OCI-LY3 (cell line): ENCODE data around the gene SEC14L1.
"Not testable (repeated sequence)": the region's sequence is repeated elsewhere in the genome, so short reads cannot be mapped to it uniquely, and the experiment has no call there.

Experiments
- H2AFZ ChIP-seq: fragments of 200-600, 300-600 bp; shearing (Covaris generic); 2 replicates; pipeline ENCODE4 v1.6.0; 2014; ENCODE audit warnings: antibody characterized with exemption, low read depth, low read length
- H3K27ac ChIP-seq: fragments of 200-600, 300-600 bp; sonication (generic); 2 replicates; pipeline ENCODE4 v1.5.1; 2014; ENCODE audit warnings: mild to moderate bottlenecking, low read length, moderate library complexity, mixed read lengths
- H3K27me3 ChIP-seq: fragments of 200-600, 300-600 bp; sonication (generic); 2 replicates; pipeline ENCODE4 v1.6.1; 2014; ENCODE audit warnings: low read depth, low read length, mixed read lengths
- H3K36me3 ChIP-seq: fragments of 200-600, 300-600 bp; sonication (generic); replicated peaks from 2 replicates; pipeline ENCODE3; 2014; ENCODE audit warnings: low read depth, low read length, mixed read lengths
- H3K4me1 ChIP-seq: fragments of 300-600, 200-600 bp; sonication (generic); 2 replicates; pipeline ENCODE4 v1.6.1; 2014; ENCODE audit warnings: low read length, mixed read lengths
- H3K4me2 ChIP-seq: fragments of 200-600, 300-600 bp; sonication (generic); 2 replicates; pipeline ENCODE4 v1.6.1; 2014; ENCODE audit warnings: low read length, mixed read lengths
- H3K4me3 ChIP-seq: fragments of 300-600, 200-600 bp; sonication (generic); 2 replicates; pipeline ENCODE4 v1.5.1; 2014; ENCODE audit warnings: antibody characterized with exemption, mild to moderate bottlenecking, low read length, moderate library complexity
- H3K79me2 ChIP-seq: fragments of 300-600, 200-600 bp; shearing (Covaris generic); 2 replicates; pipeline ENCODE4 v1.6.1; 2014; ENCODE audit warnings: mild to moderate bottlenecking, low read length, mixed read lengths
- H3K9ac ChIP-seq: fragments of 300-600, 200-600 bp; shearing (Covaris generic); 2 replicates; pipeline ENCODE4 v1.6.0; 2014; ENCODE audit warnings: mild to moderate bottlenecking, low read length, moderate library complexity
- H3K9me3 ChIP-seq: fragments of 200-600, 300-600 bp; shearing (Covaris generic); 2 replicates; pipeline ENCODE4 v1.6.1; 2014; ENCODE audit warnings: low read length, mixed read lengths; ENCODE audit not compliant: insufficient read depth
- H4K20me1 ChIP-seq: fragments of 200-600, 300-600 bp; sonication (generic); 2 replicates; pipeline ENCODE4 v1.6.1; 2016; ENCODE audit warnings: low read length, mixed read lengths; ENCODE audit not compliant: insufficient read depth
- EZH2phosphoT487 ChIP-seq: fragments of 200-600 bp; shearing (Covaris generic); IDR thresholded peaks from 2 replicates; pipeline ENCODE4 v1.6.1; 2018; ENCODE audit warnings: antibody characterized with exemption, mixed run types, low read depth
- TF ChIP-seq, protein P1 (sequence below): fragments of 200-600, 300-600 bp; sonication (generic); IDR thresholded peaks from 2 replicates; pipeline ENCODE4 v1.5.1; 2014; ENCODE audit warnings: antibody characterized with exemption, low read length, low read depth

Gene SEC14L1

DNA sequence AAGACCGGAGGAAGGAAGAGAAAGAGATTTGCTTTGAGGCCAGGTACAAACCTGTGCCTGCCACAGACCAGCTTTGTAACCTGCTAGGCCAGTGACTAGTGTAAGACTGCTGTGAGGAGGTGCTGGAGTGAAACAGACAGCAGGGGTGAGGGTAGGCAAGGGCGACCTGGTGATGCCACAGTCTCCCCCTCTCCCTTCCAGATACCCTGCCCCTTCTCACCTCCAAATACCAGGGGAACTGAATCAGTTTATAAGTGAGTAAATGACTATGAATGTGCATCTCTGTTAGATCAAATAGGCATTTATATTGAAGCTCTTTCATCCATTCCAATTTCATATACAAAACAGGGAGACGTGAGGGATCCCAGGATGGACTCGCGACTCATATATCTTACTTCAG, 9.4 kb downstream of the SEC14L1 start:
- Histone ChIP-seq H3K4me3 (no peak overlapping the region), H3K79me2 (peaks cover 59% of the 10 kb centered on the region), H3K27me3 (no peaks in the 10 kb centered on the region), H3K9me3 (no peaks in the 10 kb centered on the region), H3K36me3 (peaks cover 54% of the 10 kb centered on the region), H2AFZ (no peak overlapping the region), H4K20me1 (peaks cover 56% of the 10 kb centered on the region), H3K27ac (no peak overlapping the region), H3K4me2 (no peak overlapping the region), H3K9ac (no peak overlapping the region), H3K4me1 (peaks cover 31% of the 10 kb centered on the region)
- TF ChIP-seq, protein P1, sequence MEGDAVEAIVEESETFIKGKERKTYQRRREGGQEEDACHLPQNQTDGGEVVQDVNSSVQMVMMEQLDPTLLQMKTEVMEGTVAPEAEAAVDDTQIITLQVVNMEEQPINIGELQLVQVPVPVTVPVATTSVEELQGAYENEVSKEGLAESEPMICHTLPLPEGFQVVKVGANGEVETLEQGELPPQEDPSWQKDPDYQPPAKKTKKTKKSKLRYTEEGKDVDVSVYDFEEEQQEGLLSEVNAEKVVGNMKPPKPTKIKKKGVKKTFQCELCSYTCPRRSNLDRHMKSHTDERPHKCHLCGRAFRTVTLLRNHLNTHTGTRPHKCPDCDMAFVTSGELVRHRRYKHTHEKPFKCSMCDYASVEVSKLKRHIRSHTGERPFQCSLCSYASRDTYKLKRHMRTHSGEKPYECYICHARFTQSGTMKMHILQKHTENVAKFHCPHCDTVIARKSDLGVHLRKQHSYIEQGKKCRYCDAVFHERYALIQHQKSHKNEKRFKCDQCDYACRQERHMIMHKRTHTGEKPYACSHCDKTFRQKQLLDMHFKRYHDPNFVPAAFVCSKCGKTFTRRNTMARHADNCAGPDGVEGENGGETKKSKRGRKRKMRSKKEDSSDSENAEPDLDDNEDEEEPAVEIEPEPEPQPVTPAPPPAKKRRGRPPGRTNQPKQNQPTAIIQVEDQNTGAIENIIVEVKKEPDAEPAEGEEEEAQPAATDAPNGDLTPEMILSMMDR = no peak
- TF ChIP-seq EZH2phosphoT487 = no peak

DNA sequence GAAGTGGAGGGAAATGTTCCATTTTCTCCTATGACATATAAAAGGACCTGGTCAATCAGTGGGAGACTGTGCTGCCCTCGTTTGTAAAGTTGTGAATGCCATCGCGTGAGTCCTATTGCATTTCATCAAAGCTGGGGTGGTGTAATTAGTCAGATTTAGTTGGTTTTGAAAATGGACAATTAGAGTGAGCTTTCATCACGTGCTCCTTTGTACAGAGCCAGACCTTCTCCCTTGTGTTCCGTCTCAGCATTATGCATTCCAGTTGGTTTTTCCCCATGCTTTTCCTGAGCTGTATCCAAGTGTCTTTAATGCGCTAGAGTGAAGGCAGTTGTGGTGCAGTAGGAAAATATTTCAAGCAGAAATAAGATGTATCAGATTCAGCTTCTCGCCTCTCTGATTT, 10.4 kb downstream of the SEC14L1 start:
- Histone ChIP-seq H3K9ac (no peak overlapping the region), H3K4me2 (no peak overlapping the region), H4K20me1 (peaks cover 64% of the 10 kb centered on the region), H3K4me3 (no peak overlapping the region), H3K4me1 (peaks cover 21% of the 10 kb centered on the region), H3K9me3 (no peaks in the 10 kb centered on the region), H3K79me2 (peaks cover 56% of the 10 kb centered on the region), H3K27me3 (no peaks in the 10 kb centered on the region), H2AFZ (no peak overlapping the region), H3K36me3 (peaks cover 48% of the 10 kb centered on the region), H3K27ac (no peak overlapping the region)
- TF ChIP-seq, protein P1 = no peak
- no peak for TF ChIP-seq EZH2phosphoT487

DNA sequence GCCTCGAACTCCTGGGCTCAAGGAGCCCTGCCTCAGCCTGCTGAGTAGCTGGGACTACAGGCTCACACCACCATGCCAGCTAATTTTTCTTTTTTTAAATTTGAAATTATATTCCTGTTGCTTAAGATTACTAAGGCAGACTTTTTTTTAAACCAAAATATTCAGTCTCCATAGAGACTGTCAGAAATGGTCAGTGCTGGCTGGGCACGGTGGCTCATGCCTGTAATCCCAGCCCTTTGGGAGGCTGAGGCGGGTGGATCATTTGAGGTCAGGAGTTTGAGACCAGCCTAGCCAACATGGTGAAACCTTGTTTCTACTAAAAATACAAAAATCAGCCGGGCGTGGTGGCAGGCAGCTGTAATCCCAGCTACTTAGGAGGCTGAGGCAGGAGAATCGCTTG, 11.3 kb downstream of the SEC14L1 start:
- not testable (repeated sequence) for H3K4me3 ChIP-seq, H3K9me3 ChIP-seq, H3K4me2 ChIP-seq, H3K27me3 ChIP-seq, H2AFZ ChIP-seq, H3K9ac ChIP-seq, H3K27ac ChIP-seq
- peaks cover 69% of the 10 kb centered on the region for H4K20me1 ChIP-seq
- H3K79me2 ChIP-seq = peaks cover 55% of the 10 kb centered on the region
- peaks cover 13% of the 10 kb centered on the region for H3K4me1 ChIP-seq
- peaks cover 51% of the 10 kb centered on the region for H3K36me3 ChIP-seq

DNA sequence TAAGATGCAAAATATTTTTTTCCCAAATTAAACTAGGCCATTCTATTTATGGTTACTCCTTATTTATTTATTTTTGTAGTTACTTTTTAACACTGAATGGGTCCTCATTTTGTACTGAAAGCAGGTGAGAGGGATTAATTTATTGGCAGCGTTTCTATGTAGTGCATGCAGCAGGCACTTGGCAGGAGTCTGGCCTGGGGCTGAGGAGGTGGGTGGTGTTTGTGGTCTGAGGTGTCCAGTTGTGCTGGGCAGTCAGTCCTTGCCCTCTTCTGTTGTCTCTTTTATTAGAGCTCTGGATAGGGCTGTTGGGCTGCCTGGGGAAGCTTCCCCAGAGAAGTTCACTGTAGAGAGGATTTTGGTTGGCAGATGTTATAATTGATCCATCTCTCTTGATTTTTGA, 12.7 kb downstream of the SEC14L1 start:
- Histone ChIP-seq H3K4me1 (no peaks in the 10 kb centered on the region), H2AFZ (no peak overlapping the region), H4K20me1 (peaks cover 62% of the 10 kb centered on the region), H3K27ac (no peak overlapping the region), H3K36me3 (peaks cover 45% of the 10 kb centered on the region), H3K4me2 (no peak overlapping the region), H3K4me3 (no peak overlapping the region), H3K27me3 (no peaks in the 10 kb centered on the region), H3K79me2 (peaks cover 52% of the 10 kb centered on the region), H3K9ac (no peak overlapping the region), H3K9me3 (no peaks in the 10 kb centered on the region)
- TF ChIP-seq, protein P1 = no peak
- TF ChIP-seq EZH2phosphoT487 = no peak
